Fibroblast of lung (primary cell): ENCODE results near the gene FBXW5. TPM values are rescaled to one million over a fixed set of nuclear protein-coding genes. Genes with fewer than 3 reads are reported as not detected.

Experiments used
- DNase-seq, 2 donors: peaks; one replicate each; pipeline versions ENCODE4 v3.0.0 to v3.0.0-alpha.2; 2010; ENCODE audit warnings: low read depth in 2 of 2
- H2AFZ ChIP-seq: 2 replicates; pipeline ENCODE4 v1.5.1; 2012; ENCODE audit warnings: low read length, control low read depth, inconsistent platforms
- H3K27ac ChIP-seq: 2 replicates; pipeline ENCODE4 v1.5.1; 2011; ENCODE audit warnings: low read length, control low read depth; ENCODE audit not compliant: insufficient read depth
- H3K27me3 ChIP-seq: 2 replicates; pipeline ENCODE4 v1.5.1; 2011; ENCODE audit warnings: mild to moderate bottlenecking, low read length; ENCODE audit not compliant: control insufficient read depth, insufficient read depth
- H3K36me3 ChIP-seq: 2 replicates; pipeline ENCODE4 v1.5.1; 2011; ENCODE audit warnings: low read length; ENCODE audit not compliant: control insufficient read depth, insufficient read depth
- H3K4me1 ChIP-seq: 2 replicates; pipeline ENCODE4 v1.5.1; 2011; ENCODE audit warnings: low read length; ENCODE audit not compliant: control insufficient read depth, insufficient read depth; ENCODE audit errors: extremely low read depth
- H3K4me2 ChIP-seq: 2 replicates; pipeline ENCODE4 v1.5.1; 2011; ENCODE audit warnings: low read length, control low read depth; ENCODE audit not compliant: insufficient read depth; ENCODE audit errors: extremely low read depth
- H3K4me3 ChIP-seq, 4 experiments: fragments of 200-600 bp in 1 of 4; sonication (generic) in 1 of 4; replicated peaks in 1 of 4; 2 replicates each; pipeline ENCODE4 v1.5.1; 2011 to 2016; ENCODE audit warnings: low read length in 4 of 4, low read depth in 3 of 4, mild to moderate bottlenecking in 3 of 4, control low read depth in 2 of 4, inconsistent platforms in 1 of 4, mixed read lengths in 1 of 4; ENCODE audit not compliant: insufficient read depth in 1 of 4; ENCODE audit errors: control extremely low read depth in 1 of 4
- H3K79me2 ChIP-seq: 2 replicates; pipeline ENCODE4 v1.5.1; 2012; ENCODE audit warnings: mild to moderate bottlenecking, low read length, inconsistent platforms; ENCODE audit not compliant: control insufficient read depth, insufficient read depth
- H3K9ac ChIP-seq: 2 replicates; pipeline ENCODE4 v1.5.1; 2011; ENCODE audit warnings: mild to moderate bottlenecking, low read length, control low read depth; ENCODE audit not compliant: insufficient read depth
- H3K9me3 ChIP-seq: 2 replicates; pipeline ENCODE4 v1.5.1; 2012; ENCODE audit warnings: low read depth, low read length; ENCODE audit not compliant: control insufficient read depth, insufficient read depth
- H4K20me1 ChIP-seq: 2 replicates; pipeline ENCODE4 v1.5.1; 2011; ENCODE audit warnings: low read length; ENCODE audit not compliant: control insufficient read depth, insufficient read depth; ENCODE audit errors: extremely low read depth
- EZH2 ChIP-seq: IDR thresholded peaks from 2 replicates; pipeline ENCODE4 v1.5.1; 2012; ENCODE audit warnings: low read length, control low read depth, mild to moderate bottlenecking; ENCODE audit errors: missing control alignments
- polyA plus RNA-seq, 2 donors: library from polyadenylated mRNA; depleted of rRNA in 1 of 2; stranded (reverse) in 1 of 2; unstranded in 1 of 2; fragments of >200 nt; gene quantifications; 2 replicates each; pipeline ENCODE4 v1.2.1, GENCODE V29; 2011 to 2012; ENCODE audit warnings: missing spikeins in 1 of 2
- total RNA-seq: library from RNA; depleted of rRNA; stranded (reverse); fragments of >200 nt; gene quantifications from 2 replicates; pipeline ENCODE4 v1.2.1, GENCODE V29; 2014
- TF ChIP-seq, protein P1 (sequence below), 2 donors: IDR thresholded peaks in 1 of 2; conservative IDR thresholded peaks in 1 of 2; 1 replicate in 1 of 2; 2 replicates in 1 of 2; pipeline ENCODE4 v1.5.1; 2011 to 2012; ENCODE audit warnings: low read length in 2 of 2, control low read depth in 1 of 2, inconsistent platforms in 1 of 2, low read depth in 1 of 2, mild to moderate bottlenecking in 1 of 2

The FBXW5 gene
- total and polyA plus RNA-seq, 2 donors (not counting 1 experiment from before 2014, with no cell fraction given), result 31.3 to 166 TPM

DNA sequence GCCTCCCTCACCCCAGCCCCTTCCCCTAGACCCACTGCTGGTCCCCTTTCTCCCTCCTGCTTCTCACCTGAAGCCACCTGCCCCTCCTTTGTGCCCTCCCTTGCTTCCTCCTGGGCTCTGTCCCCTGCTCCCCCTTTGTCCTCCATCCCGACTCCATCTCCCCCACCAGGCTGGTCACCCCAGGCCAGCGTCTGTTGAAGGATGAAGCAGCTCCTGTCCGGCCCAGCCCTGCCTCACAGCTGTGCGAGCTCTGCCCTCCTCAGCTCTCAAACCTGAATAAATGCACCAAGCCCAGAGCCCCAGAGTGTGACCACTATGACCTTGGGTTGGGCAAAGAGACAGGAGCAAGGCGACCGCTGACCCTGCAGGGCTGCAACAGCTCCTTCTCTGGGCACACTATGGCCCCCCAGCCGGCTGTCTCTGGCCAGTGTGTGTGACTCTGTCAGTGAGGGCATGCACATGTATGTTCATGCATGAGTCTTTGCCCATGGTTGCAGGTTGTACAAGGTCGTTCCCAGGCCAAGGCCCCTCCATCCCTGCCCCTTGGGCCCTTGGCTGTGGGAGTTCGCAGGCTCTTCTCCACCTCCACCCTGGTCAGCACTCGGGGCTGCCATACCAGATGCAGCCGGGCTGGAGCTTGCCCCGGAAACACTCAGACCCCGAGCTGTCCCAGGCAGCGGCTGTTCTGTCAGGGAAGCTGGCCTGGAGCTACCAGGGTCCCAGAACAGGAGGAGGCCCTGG is 10.8 kb upstream of the FBXW5 start:
- H3K79me2 ChIP-seq, result no peaks in the 10 kb centered on the region
- no peak overlapping the region for H2AFZ ChIP-seq
- no peak overlapping the region for H3K27ac ChIP-seq
- no peaks in the 10 kb centered on the region for H3K36me3 ChIP-seq
- H3K4me2 ChIP-seq, result no peak overlapping the region
- no peak overlapping the region for H3K4me3 ChIP-seq
- H3K9ac ChIP-seq, result no peak overlapping the region
- no peaks in the 10 kb centered on the region for H3K4me1 ChIP-seq
- no peak for DNase-seq
- no peaks in the 10 kb centered on the region for H3K27me3 ChIP-seq
- H3K9me3 ChIP-seq, result no peaks in the 10 kb centered on the region
- TF ChIP-seq, protein P1, sequence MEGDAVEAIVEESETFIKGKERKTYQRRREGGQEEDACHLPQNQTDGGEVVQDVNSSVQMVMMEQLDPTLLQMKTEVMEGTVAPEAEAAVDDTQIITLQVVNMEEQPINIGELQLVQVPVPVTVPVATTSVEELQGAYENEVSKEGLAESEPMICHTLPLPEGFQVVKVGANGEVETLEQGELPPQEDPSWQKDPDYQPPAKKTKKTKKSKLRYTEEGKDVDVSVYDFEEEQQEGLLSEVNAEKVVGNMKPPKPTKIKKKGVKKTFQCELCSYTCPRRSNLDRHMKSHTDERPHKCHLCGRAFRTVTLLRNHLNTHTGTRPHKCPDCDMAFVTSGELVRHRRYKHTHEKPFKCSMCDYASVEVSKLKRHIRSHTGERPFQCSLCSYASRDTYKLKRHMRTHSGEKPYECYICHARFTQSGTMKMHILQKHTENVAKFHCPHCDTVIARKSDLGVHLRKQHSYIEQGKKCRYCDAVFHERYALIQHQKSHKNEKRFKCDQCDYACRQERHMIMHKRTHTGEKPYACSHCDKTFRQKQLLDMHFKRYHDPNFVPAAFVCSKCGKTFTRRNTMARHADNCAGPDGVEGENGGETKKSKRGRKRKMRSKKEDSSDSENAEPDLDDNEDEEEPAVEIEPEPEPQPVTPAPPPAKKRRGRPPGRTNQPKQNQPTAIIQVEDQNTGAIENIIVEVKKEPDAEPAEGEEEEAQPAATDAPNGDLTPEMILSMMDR (conservative IDR thresholded peaks at IDR 0.05 in 1 of 2, IDR thresholded peaks at IDR 0.05 in 1 of 2; ENCODE audit: low read depth in 1 of 2, low read length in 2 of 2), result no peak
- TF ChIP-seq EZH2, result no peak
- H4K20me1 ChIP-seq, result no peaks in the 10 kb centered on the region

DNA sequence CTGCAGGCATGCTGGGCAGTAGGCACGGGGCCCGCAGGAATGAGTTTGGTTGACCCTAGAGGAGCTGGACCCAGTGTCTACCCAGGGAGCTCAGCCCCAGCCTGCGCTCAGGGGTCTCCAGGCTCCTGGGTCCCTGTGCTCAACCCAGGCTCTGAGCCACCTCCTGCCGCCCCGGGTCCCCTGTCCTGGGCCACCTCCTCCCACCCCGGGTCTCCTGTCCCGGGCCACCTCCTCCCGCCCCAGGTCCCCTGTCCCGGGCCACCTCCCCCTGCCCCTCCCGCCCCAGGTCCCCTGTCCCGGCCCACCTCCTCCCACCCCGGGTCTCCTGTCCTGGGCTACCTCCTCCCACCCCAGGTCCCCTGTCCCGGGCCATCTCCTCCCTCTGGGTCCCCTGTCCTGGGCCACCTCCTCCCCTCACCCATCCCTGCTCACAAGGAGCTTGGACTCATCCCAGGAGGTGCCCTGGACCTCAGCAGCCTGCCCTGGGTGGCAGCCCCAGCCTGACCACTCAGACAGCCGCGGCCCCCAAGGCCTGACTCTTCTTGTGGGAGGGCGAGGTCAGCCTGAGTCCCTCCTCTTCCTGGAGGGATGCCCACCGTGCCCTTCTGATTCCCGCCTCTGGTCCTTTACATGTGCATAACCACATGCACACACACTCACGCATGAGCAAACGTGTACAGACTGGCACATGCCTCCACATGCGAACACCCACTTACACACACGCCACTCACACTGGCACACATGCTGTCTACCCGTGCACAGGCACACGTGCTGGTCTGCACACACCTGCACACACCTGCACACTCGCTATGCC is 9.9 kb upstream of the FBXW5 start:
- Histone ChIP-seq H3K4me2 (no peak overlapping the region), H3K4me3 (no peak overlapping the region), H3K9ac (no peak overlapping the region), H3K79me2 (no peaks in the 10 kb centered on the region), H3K4me1 (no peaks in the 10 kb centered on the region), H3K36me3 (no peaks in the 10 kb centered on the region), H3K9me3 (no peaks in the 10 kb centered on the region), H3K27me3 (no peaks in the 10 kb centered on the region), H4K20me1 (no peaks in the 10 kb centered on the region), H2AFZ (no peak overlapping the region), H3K27ac (no peak overlapping the region)
- TF ChIP-seq EZH2, result no peak
- TF ChIP-seq, protein P1 (conservative IDR thresholded peaks at IDR 0.05 in 1 of 2, IDR thresholded peaks at IDR 0.05 in 1 of 2; ENCODE audit: low read depth in 1 of 2, low read length in 2 of 2), result no peak
- no peak for DNase-seq

DNA sequence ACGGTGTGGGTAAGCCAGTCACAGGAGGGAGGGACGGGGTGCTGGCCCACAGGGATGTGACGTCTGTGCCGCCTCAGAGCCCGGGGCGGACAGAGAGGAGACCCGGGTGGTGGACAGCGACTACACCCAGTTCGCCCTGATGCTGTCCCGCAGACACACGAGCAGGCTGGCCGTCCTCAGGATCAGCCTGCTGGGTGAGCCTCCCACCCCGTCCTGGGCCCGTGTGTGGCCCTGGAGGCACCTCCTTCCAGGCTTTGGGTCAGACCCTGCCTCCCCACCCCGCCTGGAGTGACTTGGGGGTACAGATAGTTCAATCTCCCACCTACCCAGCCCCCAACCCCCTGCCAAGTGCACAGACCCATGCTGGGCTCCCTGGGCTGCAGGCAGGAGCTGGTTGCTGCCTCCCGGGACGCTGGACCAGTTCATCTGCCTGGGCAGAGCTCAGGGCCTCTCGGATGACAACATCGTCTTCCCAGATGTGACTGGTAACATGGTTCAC is 9.3 kb upstream of the FBXW5 start:
- H3K9ac ChIP-seq, result no peak overlapping the region
- H3K36me3 ChIP-seq, result no peaks in the 10 kb centered on the region
- no peak overlapping the region for H3K4me2 ChIP-seq
- H2AFZ ChIP-seq, result no peak overlapping the region
- H3K4me1 ChIP-seq, result no peaks in the 10 kb centered on the region
- no peaks in the 10 kb centered on the region for H3K9me3 ChIP-seq
- H3K4me3 ChIP-seq, result no peak overlapping the region
- no peak for DNase-seq
- H3K79me2 ChIP-seq, result no peaks in the 10 kb centered on the region
- no peak overlapping the region for H3K27ac ChIP-seq
- no peaks in the 10 kb centered on the region for H4K20me1 ChIP-seq
- no peak for TF ChIP-seq EZH2
- TF ChIP-seq, protein P1 (conservative IDR thresholded peaks at IDR 0.05 in 1 of 2, IDR thresholded peaks at IDR 0.05 in 1 of 2; ENCODE audit: low read depth in 1 of 2, low read length in 2 of 2), result no peak
- no peaks in the 10 kb centered on the region for H3K27me3 ChIP-seq
